Activated CD4-positive, alpha-beta T cell treated with anti-CD3 and anti-CD28 coated beads for 24 hours (primary cell): Measurements from ENCODE around the gene LRPAP1.

ENCODE experiments used
- DNase-seq, 2 donors: peaks; one replicate each; pipeline ENCODE4 v3.0.0-alpha.2; 2020; ENCODE audit warnings: low read depth in 2 of 2

LRPAP1 gene

GRCh38 chr4:3500634-3501101, 31.6 kb downstream of the LRPAP1 start:
- DNase-seq: no peak

GRCh38 chr4:3500111-3500510, 32.1 kb downstream of the LRPAP1 start:
- no peak for DNase-seq

- DNase-seq: no peak
Observed at GRCh38 chr4:3499710-3500109, 32.5 kb downstream of the LRPAP1 start.

- DNase-seq: no peak
Observed at GRCh38 chr4:3498901-3499510, 33.2 kb downstream of the LRPAP1 start.

- no peak for DNase-seq
Observed at GRCh38 chr4:3498407-3498806, 33.8 kb downstream of the LRPAP1 start.

GRCh38 chr4:3497523-3498389, 34.5 kb downstream of the LRPAP1 start:
- DNase-seq: no peak

GRCh38 chr4:3497095-3497494, 35.1 kb downstream of the LRPAP1 start:
- DNase-seq: no peak

GRCh38 chr4:3496021-3496420, 36.2 kb downstream of the LRPAP1 start:
- DNase-seq: no peak

GRCh38 chr4:3495204-3495975, 36.8 kb downstream of the LRPAP1 start:
- DNase-seq: no peak

GRCh38 chr4:3494462-3494871, 37.8 kb downstream of the LRPAP1 start:
- no peak for DNase-seq

GRCh38 chr4:3493720-3494461, 38.3 kb downstream of the LRPAP1 start:
- DNase-seq: no peak

- DNase-seq: no peak
Observed at GRCh38 chr4:3492741-3493719, 39.2 kb downstream of the LRPAP1 start.

- no peak for DNase-seq
Observed at GRCh38 chr4:3491681-3492405, 40.4 kb downstream of the LRPAP1 start.

GRCh38 chr4:3489451-3489962, 42.7 kb downstream of the LRPAP1 start:
- DNase-seq: no peak

- no peak for DNase-seq
Observed at GRCh38 chr4:3488820-3489219, 43.4 kb downstream of the LRPAP1 start.

GRCh38 chr4:3487861-3488260, 44.4 kb downstream of the LRPAP1 start:
- DNase-seq: no peak

GRCh38 chr4:3486541-3487540, 45.4 kb downstream of the LRPAP1 start:
- DNase-seq: no peak

GRCh38 chr4:3485886-3486540, 46.2 kb downstream of the LRPAP1 start:
- no peak for DNase-seq
